GM21447 (cell line): ENCODE results near the gene SLC44A4.
A peak's percentile ranks its signal among the peaks of the same experiment; 100 is the strongest.
"Not testable (repeated sequence)": the region's sequence is repeated elsewhere in the genome, so short reads cannot be mapped to it uniquely, and the experiment has no call there.

Source experiments
- ATAC-seq: cut with Tn5 transposase; IDR thresholded peaks from one replicate; pipeline ENCODE4 v1.9.1; 2021; ENCODE audit not compliant: unreplicated experiment

Gene SLC44A4

DNA sequence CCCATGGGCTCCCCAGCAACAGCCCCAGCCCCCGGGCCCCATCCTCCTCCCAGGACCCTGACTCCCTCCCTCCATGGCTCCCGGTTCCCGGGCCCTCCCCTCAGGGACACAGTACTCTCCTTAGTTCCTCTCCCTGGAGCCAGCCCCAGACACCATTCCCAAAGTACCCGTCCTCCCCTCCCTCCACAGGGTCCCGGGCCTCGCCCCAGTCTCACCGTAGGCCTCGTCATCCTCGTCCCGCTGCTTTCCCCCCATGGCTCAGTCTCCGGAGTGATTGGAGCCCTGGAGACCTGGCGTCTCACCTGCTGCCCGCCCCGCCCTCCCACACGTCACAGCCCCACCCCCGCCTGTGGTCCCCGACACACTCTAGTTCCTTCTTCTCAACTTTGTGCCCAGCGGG lies at the start of gene SLC44A4:
Gene SLC44A4, minus strand, starts transcription at position 272 of the 400 bp plus-strand sequence. Its CDS starts 17 bp downstream, at position 255.
- no peak for ATAC-seq

DNA sequence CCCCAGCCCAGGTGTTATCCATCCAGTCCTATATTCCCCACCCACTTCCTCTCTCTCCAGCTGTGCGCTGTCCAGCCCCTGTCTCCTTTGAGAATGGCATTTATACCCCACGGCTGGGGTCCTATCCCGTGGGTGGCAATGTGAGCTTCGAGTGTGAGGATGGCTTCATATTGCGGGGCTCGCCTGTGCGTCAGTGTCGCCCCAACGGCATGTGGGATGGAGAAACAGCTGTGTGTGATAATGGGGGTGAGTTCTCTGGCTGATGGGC lies 49.8 kb upstream of the SLC44A4 start:
- no peak for ATAC-seq

DNA sequence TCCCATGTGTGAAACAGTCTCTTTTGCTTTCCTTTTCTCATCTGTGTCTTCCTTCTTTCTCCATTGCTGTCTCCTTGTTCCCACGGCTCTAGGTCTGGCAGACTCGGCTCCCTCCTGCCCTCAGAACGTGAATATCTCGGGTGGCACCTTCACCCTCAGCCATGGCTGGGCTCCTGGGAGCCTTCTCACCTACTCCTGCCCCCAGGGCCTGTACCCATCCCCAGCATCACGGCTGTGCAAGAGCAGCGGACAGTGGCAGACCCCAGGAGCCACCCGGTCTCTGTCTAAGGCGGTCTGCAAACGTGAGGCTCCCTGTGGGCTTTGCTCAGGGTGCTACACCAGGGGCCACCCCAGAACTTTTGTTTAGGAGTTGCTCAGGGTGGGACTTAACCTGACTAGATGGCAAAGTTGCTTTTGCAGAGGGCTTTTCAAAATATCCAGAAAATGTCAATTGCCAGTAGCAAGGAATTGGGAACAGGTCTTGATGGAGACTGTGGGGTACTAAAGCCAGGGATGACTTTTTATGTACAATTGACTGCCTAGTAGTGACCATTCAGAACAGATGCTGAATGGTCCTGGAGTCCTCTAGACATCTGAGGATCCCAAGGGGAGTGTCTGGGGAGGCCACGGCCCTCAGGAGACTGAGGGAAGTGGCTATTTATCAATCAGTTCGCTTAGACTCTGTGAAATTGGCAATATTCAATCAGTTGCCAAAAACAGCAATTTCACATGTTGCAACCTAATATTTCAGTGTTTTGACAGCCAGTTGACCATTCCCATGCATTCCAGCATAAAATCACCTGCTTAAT lies 49.3 kb upstream of the SLC44A4 start:
- ATAC-seq, result no peak

DNA sequence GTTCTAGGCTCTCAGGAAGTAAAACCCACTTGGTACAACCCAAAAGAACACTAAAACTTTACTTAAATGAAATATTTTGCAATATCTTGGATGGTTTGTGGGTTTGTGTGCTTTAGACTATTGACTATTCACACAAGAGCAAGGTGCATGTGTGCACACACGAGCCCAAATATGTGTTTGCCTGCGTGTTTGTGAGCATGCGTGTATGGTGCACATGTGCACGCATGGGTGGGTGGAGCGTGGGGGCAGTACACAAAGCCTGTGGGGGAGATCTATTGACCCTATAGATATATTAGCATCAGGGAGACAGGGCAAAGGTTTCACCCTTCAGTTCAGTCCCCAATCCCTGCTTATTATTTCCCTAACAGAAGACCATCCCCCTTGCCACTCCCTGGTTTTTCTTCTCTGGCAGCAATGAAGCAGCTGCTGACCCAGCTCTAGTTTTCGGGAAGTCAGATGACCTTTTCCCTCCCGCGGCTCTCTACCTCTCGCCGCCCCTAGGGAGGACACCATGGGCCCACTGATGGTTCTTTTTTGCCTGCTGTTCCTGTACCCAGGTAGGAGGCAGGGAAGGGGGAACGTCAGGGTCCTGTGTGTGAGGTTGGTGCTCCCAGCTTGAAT lies 48.6 kb upstream of the SLC44A4 start, which contains the start of gene C2:
Gene C2, plus strand, starts transcription at position 476 of the 621 bp plus-strand sequence. Its CDS starts 36 bp downstream, at position 512.
- ATAC-seq, result no peak

DNA sequence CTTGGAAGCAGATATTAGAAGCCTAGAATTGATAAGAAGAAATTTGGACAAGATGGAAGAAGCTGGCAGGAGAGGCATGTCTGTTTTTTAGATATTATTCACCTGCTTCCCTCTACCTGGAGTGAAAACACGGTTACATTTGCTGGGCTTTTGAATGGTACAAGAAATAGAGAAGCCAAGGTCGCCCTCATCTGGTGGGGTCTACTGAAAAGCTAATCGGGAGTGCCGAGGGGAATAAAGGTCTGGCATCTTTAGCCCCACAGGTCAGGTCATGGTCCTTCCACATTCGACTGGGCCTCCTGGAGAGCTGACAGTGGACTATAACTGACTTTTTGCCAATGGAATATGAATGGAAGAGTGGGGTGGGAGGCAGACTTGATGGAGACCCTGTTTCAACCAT lies 44.1 kb upstream of the SLC44A4 start:
- no peak for ATAC-seq

DNA sequence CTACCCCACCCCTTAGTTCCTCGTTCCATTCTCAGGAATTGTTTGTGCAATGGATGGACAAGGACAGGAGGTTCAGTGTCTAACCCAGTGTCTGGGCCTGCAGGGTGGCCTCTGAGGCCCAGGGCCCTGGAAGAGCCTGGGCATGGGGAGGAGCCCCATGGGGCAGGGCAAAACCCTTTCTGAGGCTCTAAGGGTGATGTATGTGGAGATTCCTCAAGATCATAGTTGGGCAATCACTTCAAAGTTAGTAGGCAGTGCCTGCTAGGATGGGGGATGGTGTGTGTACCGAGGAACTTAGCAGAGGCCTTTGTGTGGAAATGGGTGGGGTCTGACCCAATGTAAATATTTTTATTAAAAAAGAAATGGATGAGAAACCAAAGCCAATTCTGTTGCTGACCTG lies 42.0 kb upstream of the SLC44A4 start:
- ATAC-seq, result no peak

DNA sequence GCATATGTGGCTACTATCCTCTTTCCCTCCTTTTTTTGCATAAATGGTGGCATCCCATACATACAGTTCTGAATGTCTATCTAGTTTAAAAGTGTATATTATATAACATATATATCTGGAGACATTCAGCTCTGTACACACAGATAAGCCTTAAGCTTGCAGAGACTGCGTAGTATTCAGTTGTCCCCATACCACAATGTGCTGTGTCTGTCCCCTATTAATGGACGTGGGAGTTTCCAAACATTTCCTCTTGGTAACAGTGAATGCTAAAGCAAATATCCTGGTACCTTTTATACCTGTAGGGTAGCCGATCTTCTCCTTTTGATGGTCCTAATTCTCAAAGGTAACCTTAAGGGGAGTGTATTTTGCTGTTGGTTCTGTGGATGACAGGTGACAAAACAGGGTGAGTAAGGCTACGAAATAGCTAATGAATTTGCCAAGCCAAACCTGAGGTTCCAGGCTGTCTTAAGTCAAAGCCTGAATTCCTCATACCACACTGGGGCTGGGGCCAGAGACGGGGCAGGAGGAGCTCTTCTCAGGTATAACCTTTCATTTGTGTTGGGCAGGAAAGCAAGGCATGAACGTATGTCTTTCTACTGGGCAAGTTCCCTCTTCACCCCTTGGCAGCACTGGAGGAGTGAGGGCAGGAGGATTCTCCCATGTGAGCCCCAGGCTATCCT lies 41.0 kb upstream of the SLC44A4 start:
- ATAC-seq, result no peak

DNA sequence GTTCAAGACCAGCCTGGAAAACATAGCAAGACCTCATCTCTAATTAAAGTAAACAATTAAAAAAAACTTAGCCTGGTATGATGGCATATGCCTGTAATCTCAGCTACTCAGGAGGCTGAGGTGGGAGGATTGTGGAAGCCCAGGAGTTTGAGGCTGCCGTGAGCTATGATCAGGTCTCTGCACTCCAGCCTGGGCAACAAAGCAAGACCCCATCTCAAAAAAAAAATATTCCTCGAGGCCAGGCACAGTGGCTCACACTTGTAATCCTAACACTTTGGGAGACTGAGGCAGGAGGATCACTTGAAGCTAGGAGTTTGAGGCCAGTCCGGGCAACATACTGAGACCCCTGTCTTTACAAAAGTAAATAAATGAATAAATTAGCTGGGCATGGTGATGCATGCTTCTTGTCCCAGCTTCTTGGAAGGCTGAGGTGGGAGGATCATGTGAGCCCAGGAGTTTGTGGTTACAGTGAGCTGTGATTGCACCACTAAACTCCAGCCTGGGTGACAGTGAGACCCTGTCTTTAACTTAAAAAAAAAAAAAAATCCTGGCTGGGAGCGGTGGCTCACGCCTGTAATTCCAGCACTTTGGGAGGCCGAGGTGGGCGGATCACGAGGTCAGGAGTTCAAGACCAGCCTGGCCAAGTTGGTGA lies 39.4 kb upstream of the SLC44A4 start:
- ATAC-seq, result no peak

DNA sequence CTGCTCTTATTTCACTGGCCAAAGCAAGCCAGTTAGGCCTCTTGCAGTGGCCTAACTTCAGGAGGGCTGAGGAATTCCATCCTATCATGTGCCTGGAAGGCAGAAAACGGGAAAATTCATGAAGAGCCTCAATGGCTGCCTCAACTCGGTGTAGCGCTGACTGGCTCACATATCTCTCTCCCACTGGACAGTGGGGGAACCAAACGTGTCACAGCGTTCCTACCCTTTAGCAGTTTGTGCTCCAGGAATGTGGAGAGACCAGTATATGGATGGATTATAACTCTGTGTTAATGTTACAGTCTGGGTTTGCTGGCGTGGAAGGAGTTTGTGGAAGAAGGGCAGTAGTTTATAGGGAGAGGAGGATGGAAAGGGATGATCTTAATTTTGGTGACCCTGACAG lies 37.0 kb upstream of the SLC44A4 start:
- ATAC-seq, result no peak

DNA sequence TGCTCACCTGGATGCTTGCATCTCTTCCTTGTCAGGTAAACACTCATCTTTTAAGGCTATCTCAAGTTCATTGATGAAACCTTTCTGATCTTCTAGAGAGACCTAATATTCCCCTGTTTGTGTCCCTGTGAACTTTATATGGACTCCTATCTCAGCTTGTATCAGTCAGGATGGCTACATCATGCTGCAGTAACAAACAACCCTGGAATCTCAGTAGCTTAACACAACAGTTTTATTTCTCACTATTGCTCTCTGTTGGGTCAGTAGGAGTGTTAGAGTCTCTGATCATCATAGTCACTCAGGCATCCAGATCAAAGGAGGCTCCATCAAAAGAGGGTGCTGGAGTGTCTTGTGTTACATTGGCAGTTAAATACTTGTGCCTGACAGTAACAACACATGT lies 36.6 kb upstream of the SLC44A4 start:
- no peak for ATAC-seq

DNA sequence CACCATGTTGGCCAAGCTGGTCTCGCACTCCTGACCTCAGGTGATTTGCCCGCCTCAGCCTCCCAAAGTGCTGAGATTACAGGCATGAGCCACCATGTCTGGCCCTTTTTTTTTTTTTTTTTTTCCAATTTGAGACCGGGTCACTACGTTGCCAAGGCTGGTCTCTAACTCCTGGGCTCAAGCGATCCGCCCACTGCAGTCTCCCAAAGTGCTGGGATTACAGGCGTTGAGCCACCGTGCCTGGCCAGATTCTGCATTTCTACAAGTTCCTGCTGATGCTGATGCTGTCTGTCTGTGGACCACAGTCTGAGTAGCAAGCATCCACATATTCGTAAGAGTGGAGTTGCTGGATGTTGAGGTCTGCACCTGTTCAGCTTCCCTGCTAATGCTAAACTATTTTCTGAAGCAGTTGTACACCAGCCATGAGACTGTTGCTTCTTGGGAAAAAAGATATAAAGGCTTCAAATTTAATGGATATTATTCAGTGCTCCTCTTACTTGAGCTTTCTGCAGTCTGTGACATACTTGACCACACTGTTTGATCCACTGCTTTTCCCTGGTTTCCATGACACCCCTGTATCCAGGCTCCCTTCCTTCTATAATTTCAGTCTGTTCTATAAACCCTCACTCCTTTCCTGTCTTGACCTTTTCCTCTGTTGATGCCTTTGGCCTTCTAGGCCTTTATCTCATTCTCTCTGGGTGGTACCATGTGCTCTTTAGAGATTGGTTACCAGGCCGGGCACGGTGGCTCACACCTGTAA lies 33.2 kb upstream of the SLC44A4 start:
- ATAC-seq, result no peak

DNA sequence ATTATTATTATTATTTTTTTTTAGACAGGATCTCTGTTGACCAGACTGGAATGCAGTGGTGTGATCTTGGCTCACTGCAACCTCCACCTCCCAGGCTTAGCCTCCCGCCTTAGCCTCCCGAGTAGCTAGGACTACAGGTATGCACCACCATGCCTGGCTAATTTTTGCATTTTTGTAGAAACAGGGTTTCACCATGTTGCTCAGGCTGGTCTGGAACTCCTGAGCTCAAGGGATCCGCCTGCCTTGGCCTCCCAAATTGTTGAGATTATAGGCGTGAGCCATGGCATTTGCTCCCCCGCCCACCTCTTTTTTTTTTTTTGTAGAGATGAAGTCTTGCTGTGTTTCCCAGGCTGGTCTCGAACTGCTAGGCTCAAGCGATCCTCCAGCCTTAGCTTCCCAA lies 30.5 kb upstream of the SLC44A4 start:
- ATAC-seq, result not testable (repeated sequence)

DNA sequence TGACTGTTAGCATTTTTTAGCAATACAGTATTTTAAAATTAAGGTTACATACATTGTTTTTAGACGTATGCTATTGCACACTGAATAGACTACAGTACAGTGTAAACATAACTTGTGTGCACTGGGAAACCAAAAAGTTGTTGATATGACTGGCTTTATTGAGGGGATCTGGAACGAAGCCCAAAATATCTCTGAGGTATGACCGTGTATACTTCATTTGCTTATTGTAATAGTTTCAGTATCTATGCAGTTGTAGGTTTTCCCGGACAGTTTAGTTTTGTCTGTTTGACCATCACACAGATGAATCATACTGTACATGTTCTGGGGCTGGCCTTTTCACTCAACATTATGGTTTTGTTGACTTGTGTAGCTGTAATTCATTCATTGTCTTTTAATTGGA lies 30.0 kb upstream of the SLC44A4 start:
- peak; percentile 69 for ATAC-seq

DNA sequence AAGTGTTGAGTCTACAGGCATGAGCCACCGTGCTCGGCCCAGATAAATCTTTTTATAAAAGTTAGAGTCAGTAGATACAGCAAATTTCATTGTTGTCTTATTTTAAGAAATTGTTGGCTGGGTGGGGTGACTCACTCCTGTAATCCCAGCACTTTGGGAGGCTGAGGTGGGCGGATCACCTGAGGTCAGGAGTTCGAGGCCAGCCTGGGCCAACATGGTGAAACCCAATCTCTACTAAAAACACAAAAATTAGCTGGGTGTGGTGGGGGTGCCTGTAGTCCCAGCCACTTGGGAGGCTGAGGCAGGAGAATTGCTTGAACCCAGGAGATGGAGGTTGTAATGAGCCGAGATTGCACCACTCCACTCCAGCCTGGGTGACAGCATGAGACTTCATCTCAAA lies 29.5 kb upstream of the SLC44A4 start:
- ATAC-seq, result not testable (repeated sequence)

DNA sequence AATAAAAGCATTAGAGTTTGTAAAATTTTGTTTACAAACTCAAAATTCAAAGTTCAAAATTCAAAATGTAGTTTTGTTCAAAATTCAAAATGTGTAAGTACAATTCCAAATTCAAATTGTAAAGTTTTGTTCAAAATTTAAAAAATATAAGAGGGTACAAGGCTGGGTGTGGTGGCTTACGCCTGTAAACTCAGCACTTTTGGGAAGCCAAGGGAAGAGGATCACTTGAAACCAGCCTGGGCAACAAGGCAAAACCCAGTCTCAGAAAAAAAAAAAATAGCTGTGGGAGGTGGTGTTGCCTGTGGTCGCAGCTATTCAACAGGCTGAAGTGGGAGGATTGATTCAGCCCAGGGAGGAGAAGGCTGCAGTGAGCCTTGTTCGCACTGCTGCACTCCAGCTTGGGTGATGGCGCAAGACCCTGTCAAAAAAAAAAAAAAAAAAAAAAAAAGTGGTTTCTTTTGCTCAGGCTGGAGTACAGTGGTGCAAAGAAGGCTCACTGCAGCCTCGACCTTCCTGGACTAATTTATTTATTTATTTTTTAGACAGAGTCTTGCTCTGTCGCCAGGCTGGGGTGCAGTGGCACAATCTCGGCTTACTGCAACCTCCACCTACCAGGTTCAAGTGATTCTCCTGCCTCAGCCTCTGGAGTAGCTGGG lies 28.5 kb upstream of the SLC44A4 start:
- ATAC-seq, result no peak

DNA sequence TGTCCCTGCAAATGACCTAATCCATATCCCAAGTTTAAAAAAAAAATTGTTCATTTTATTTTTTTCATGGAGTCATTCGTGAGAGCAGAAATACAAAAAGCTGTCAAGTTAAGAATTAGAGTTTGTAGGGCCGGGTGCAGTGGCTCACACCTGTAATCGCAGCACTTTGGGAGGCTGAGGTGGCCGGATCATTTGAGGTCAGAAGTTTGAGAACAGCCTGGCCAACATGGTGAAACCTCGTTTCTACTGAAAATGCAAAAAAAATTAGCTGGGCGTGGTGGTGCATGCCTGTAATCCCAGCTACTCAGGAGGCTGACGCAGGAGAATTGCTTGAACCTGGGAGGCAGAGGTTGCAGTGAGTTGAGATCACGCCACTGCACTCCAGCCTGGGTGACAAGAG lies 27.9 kb upstream of the SLC44A4 start:
- ATAC-seq, result not testable (repeated sequence)

DNA sequence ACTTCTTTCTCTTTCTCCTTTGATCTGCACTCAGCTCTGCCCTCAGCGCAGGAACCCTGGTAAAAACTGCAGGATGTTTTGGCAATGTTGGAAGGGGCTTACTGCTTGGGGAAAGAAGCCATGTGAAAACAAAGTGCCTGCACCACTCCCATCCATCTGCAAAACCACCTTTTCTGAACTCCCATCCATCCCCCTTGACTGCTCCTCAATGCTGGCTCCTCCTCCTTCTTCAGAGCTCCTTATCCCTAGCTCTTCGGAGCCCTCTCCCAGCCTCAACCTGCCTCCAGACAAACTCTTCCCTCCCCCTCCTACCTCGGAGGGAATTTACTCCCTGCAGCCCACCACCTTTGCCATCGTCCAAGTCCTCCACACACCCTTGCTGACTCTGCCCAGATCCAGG lies 27.3 kb upstream of the SLC44A4 start:
- no peak for ATAC-seq

DNA sequence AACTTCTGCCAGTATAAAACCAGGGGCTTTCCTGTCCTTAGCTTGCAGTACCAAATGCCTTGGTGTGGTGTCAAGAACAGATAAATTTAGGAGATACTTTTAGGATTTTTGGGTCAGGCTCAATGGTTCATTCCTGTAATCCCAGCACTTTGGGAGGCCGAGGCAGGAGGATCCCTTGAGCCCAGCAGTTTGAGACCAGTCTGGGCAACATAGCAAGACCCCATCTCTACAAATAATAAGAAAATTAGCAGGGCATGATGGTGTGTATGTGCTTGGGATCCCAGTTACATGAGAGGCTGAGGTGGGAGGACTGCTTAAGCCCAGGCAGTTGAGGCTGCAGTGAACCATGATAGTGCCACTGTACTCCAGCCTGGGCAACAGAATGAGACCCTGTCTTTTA lies 26.2 kb upstream of the SLC44A4 start:
- ATAC-seq, result no peak

DNA sequence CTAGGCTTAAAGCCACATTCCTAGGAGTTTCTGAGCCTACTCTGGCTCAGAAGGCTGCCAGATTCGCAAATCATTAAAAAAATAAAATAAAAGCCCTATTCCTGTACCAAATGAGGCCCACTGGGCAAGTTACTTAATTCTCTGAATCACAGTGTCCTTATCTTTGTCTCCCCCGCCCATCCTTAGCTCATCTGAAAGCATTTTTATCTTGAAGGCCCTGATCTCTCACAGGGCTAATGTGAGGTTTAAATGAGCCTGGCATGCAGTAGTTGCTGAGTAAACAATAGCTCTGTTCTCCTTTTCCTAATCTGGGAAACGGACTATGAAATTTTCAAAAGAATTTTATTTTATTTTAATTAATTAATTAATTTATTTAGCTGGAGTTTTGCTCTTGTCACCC lies 25.2 kb upstream of the SLC44A4 start:
- no peak for ATAC-seq

DNA sequence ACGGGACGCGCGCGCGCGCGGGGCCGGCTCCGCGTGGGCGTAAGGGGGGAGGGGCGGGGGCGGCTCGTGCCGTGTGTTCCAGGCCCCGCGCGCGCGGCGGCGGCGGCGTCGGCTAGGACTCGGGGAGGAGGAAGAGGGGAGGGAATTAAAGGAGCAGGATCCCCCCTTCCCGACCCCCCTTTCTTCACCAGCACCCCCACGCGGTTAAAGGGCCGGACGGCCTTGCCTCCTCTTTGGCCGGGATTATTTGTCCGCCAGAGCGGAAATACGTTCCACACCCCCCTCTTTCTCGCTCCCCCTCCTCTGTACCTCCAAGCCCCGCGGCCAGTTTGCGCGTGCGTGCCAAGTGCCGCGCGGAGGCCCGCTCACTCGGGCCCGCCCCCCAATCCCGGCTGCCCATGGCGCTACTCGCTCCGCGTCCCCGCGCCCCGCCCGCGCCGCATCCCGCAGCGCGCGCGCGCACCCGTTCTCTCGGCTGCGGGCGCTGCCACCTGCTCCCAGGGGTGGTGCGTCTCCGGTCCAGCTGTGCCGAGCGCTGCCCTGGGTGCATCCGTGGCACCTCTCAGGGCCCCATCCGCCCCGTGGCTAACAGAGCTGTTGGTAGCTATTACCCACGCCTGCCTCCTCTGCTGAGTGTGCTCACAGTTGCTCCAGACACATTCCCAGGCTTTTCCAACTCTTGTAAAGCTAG lies 23.3 kb upstream of the SLC44A4 start, which contains the start of gene ZBTB12:
Gene ZBTB12, minus strand, starts transcription at position 134 of the 691 bp plus-strand sequence. CDS start 781 bp downstream, outside the sequence.
- ATAC-seq, result peak; percentile 38
